IPS-NIHi11 (cell line): Measurements from ENCODE around the gene CRIP2.
A peak's percentile ranks its signal among the peaks of the same experiment; 100 is the strongest.

ENCODE experiments used
- DNase-seq: peaks from one replicate; pipeline ENCODE4 v3.0.0; 2012; ENCODE audit warnings: mixed read lengths, low spot score

The CRIP2 gene

DNA sequence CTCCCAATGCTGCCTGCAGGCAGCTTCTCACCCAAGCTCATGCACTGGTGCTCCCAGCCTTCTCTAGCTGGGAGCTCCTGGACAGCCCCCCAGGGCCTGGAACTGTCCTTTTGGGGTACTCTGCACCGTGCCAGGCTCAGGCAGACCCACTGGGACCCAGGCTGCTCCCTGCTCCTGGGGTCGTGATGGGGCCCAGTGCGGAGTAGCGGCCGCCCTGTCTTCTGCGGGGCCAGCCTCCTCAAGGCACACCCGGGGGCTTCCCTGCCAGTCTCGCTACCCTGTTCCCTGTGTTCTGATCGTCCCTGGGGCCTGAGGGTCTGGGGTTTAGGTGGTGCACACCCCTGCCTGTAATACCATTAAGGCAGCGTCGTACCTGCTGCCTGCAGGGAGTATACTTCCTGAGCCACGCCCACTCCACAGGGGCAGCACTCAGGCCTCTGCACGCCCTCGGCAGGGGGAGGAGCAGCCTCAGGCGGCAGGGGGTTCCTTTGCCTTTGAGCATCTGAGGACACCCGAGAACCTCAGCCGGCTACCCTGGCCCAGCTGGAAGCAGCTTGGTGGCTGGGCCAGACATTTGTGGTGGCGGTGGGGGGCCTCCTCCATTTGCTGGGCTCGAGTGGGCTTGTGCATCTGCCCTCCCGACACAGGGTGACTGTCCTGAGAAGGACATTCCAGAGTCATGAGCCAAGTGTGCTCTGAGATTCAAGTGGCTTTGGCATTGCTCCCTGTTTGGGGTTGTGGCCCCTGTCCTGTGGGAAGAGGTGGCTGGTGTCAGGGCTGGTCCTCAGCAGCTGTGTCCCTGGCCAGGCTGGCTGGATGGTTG lies 9.2 kb upstream of the CRIP2 start:
- DNase-seq, result peak; percentile 75

DNA sequence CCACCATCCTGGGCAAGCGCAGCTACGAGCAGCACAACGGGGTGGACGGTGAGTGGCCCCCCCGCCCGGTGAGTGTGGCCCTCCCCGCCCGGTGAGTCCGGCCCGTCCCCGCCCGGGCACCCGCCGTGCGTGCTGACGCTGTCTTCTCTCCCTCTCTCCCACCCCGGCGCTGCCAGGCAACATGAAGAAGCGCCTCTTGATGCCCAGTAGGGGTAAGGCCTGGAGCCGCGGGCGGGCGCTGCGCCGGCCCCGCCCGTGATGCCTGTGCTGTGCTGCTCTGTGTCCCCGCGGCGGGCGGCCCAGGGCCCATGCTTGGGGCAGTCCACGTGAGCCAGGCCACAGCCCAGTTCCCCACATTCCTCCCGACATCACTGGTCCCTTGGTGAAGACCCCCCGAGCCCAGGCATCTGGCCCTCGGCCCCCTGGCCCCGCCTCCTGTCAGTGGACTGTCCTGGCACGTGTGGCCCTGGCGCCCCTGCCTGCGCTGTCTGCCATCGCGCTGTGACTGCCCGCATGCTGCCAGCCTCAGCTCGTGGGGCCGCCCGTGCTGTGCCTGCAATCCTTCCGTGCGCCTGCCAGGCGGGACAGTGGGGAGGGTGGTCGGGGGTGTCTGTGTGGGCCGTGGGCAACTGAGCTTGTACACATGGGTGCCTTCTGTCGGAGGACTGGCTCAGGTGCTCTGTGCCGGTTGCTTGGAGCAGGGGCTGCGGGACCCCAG lies 7.9 kb upstream of the CRIP2 start:
- no peak for DNase-seq

DNA sequence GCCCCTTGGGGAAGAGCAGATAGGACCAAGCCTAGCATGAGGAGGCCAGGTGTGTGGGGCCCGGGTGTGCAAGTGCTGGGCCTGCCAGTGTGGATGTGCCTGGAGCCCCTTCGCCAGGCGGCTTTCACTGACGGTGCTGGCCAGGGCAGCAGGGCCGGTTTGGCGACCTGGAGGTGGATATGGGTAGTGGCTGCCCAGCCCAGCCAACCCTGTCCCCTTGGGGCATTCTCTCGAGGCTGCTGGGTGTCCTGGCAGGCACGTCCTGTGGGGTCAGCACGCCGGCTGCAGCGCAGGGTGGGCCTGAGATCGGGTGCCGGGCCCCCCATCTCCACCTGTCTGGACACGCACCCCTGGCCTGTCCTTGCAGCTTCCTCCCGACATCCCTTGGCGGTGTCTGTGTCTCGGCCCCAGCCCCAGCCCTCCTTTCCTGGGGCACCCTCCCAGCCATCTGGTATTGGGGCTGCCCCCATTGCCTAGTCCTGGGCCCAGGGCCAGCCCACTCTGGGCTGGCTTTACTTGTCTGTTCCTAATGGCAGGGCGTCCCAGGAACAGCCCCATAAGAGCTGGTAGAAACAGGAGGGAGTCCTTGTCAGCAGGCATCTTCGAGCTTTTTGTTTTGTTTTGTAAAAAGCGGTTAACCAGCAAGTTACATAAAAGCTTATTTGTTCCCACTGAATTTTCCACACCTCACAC lies 7.2 kb upstream of the CRIP2 start:
- no peak for DNase-seq

DNA sequence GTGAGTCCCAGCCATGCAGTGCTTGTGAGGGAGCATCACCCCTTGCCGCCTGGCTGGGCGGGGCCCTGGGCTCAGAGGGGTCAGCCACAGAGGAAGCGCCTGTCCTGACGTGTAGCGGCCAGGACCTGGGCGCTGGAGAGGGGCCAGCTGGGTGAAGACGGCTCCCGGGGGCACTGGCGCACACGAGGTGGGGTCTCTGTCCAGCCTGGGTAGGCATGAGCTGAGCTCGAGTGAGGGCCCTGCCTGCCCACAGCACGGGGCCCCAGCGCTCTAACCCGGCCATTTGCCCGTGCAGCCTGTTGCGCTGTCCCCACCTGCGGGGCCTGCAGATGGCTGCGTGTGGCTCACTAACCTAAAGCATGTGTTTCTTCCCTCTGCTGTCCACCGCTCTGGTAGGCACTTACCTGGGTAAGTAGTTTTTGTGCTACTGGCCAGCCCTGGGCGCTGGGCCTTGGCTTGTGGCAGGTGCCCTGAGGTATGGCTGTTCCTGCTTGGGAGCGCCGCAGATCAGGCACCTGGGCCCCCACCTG lies 6.6 kb upstream of the CRIP2 start:
- DNase-seq, result no peak

DNA sequence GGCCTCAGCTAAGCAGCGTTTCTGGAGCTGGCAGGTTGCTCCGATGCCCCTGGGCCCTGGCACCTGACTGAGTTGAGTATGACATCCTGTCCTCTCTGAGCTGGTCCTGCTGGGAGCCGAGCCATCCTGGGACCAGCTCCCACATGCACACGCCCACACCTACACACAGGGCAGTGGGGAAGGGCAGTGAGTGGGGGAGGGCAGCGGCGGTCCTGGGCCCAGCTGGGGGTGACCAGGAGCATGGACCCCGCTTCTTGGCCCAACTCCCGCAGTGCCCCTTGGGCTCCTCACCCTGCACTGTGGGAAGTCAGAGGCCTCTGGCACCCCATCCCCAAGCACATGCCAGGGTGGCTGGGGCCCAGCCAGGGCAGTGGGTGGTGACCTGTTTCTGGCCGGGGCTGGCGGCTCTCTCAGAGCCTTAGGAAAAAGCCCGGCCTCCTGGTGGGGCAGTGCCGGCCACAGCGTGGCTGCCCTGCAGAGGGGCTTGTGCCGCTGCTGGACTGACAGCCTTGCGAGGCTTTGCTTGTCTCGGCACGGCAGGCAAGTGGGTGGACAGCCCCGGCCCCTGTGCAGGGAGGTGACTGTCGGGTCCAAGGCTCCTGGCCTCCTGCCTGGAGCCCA lies 5.9 kb upstream of the CRIP2 start:
- DNase-seq, result no peak

DNA sequence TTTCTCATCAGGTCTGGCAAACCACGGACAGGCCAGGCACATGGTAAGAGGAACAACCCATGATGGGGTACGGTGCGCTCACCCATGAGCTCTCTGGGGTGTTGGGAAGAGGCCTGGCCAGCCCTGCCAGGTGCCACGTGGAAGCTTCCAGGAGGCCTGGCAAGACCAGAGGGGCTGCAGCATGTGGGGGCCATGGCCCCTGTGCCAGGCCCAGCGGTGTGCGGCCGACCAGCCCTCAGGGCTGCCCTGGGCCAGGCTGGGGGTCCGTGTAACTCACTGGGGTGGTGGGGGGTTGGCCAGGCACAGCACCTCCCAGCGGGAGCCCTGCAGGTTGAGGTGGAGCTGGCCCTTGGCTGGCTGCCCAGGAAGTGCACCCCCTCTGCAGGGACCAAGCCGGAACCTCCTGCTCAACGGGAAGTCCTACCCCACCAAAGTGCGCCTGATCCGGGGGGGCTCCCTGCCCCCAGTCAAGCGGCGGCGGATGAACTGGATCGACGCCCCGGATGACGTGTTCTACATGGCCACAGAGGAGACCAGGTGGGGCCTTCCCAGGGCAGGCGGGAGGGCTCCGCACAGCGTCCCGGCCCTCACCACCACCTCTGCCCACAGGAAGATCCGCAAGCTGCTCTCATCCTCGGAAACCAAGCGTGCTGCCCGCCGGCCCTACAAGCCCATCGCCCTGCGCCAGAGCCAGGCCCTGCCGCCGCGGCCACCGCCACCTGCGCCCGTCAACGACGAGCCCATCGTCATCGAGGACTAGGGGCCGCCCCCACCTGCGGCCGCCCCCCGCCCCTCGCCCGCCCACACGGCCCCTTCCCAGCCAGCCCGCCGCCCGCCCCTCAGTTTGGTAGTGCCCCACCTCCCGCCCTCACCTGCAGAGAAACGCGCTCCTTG lies 4.9 kb upstream of the CRIP2 start:
- no peak for DNase-seq

DNA sequence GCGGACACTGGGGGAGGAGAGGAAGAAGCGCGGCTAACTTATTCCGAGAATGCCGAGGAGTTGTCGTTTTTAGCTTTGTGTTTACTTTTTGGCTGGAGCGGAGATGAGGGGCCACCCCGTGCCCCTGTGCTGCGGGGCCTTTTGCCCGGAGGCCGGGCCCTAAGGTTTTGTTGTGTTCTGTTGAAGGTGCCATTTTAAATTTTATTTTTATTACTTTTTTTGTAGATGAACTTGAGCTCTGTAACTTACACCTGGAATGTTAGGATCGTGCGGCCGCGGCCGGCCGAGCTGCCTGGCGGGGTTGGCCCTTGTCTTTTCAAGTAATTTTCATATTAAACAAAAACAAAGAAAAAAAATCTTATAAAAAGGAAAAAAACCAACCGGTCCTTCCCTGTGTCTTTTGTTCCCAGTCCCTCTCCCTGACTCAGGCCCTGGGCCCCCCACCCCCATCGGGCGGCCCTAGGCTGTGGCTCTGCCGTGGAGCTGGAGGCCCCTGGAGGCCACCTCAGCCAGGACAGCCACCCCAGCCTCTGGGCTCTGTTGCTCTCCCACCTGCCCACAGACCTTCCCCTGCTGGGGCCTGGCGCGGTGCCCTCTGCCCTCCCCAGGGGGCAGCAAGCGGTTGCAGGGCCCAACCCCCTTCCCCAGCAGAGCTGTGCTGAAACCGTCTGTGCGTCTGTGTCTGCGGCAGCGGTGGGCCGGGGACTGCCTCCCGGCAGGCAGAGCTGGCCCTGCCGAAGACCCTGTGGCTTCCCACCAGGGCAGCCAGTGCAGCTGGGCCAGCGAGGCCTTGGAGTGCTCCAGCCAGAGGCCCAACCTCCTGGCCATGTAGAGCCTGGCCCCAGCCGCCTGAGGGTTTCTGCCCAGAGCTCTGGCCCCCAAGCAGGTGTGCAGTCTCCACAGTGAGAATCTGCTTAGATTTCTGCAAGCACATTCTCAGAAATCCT lies 4.0 kb upstream of the CRIP2 start:
- DNase-seq, result no peak

DNA sequence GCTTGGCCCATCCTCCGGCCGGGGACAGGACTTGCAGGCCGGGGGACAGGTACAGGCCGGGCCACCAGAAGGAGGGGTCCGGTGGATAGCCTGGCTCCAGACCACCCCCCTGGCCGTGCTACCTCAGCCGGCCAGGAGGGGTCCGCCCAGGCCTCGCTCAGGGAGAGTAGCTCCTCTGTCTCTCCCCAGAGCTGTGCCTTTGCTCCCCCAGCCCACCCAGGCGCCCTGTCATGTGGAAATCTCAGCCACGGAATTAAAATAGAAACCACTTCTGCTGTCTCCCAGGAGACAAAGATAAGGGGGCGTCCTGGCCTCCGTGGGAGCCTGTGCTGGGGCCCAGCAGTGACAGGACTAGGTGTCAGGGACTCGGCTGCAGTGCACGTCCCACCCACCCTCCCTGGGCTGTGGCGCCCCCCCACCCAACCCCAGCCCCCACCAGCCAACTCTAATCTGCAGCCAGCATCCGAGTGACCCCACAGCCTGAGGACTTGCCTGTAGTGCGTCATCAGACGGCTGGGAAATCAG lies 3.3 kb upstream of the CRIP2 start:
- peak; percentile 77 for DNase-seq

DNA sequence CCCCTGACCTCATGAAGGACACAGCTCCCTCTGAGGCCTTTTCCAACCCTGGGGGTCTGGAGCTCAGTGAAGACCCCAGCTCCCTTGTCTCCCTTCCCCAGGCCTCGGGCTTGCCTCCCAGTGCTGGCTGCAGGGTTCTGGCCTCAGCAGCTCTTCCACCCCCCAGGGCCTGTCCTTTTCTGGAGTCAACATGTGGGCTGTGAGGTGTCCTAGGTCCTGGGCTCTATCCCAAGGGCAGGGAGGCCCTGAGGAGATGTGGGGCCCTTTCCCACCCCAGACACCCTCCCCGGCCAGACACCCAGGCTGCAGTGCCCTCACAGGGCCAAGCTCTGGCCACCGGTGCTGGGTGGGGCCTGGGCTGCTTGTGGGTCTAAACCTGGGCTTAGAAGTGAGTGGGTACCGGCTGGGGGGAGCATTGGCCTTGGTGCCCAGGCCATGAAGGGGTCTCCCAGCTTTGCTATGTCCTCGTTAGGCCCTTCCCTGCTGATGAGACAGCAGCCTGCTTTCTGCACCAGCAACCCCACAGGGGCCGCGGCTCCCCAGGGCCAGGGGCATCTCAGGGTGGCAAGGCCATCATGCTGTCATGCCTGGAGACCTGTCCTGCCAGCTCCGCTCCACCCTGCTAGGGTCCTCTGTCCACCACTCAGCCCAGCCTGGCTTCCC lies 2.7 kb upstream of the CRIP2 start:
- DNase-seq, result no peak

DNA sequence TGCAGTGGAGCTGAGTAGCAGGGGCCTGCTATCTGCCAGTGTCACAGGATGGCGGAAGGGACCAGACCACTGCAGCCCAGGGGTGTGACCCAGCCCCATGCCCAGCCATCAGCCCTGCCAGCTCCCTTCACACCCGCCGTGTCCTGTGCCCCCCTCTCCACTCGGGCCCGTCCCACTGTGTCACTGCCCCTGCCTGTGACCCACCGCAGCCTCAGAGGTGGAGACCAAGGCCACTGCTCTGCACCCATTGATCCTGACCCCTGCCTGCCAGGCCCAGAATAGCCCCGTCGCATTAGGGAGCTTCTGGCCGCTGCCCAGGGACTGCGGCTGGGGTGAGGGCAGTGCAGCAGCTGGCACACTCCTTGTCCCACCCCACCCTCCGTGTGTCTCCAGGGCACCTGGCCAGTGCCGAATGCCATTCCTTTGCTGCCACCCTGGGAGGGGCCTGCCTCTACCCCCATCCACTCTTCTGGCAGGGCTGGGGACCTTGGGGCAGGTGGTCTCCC lies 2.1 kb upstream of the CRIP2 start:
- DNase-seq, result no peak

DNA sequence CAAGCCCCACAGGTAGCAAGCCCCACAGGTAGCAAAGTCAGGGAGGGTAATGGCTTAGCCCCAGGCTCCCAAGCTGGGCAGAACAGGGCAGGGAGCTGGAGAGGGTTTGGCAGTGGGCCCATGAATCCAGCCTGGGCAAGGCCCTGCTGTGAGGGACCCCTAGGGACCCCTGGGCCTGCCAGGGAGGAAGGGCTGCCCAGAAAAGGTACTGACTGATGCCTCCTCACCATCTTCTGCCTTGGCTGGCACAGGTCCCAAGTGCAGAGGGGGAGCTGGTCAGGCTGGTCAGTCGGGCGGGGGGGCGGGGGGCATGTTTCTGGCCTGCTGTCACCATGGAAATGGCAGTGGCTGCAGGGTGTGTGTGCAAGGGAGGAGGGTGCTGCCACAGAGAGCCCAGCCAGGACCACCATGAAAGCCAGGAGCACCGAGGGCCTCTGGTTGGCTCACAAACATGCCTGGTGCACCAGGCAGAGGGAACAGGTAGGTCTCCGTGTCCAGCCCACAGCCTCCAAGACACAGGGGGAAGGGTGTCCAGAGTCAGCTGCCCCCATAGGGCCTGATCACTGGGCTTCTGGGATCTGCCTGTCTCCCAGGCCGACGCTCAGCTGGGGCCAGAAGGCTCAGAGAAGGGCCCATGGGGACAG lies 1.5 kb upstream of the CRIP2 start:
- no peak for DNase-seq

DNA sequence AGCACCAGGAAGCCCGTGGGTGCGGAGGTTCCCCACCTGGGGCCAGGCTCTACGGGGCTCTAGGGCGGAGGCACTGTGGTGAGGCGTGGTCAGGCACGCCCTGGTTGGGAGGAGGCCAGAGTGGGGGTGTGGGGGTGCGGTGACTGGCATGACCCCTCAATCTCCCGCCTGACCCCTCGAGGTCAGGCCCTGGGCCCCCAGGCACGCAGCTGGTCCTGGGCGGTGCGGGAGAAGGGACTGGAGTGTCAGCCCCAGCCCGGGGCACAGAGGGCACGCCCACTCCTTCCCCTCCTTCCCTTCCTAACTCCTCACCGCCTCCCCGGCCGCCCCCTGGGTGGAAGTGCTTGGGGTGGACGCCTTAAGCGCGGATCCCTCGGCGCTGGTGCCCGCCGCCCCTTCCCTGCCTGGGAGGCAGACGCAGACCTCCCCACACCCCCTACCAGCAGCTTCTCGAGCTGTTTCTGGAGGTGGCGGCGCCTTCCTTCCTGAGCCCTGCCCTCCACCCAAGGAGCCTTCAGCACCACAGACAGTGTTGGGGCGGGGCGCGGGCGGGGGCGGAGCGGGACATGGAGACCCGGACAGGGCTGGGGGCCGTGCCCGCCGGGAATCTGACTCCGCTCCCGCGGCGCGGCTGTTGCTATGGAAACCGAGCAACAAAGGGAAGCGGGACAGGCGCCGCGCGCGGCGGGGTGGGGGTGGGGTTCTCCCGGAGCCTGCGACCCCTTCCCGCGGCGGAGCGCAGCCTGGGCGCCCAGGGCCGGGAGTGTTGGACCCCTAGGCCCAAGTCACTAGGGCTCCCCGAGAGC lies 741 bp upstream of the CRIP2 start:
- DNase-seq, result peak; percentile 95

DNA sequence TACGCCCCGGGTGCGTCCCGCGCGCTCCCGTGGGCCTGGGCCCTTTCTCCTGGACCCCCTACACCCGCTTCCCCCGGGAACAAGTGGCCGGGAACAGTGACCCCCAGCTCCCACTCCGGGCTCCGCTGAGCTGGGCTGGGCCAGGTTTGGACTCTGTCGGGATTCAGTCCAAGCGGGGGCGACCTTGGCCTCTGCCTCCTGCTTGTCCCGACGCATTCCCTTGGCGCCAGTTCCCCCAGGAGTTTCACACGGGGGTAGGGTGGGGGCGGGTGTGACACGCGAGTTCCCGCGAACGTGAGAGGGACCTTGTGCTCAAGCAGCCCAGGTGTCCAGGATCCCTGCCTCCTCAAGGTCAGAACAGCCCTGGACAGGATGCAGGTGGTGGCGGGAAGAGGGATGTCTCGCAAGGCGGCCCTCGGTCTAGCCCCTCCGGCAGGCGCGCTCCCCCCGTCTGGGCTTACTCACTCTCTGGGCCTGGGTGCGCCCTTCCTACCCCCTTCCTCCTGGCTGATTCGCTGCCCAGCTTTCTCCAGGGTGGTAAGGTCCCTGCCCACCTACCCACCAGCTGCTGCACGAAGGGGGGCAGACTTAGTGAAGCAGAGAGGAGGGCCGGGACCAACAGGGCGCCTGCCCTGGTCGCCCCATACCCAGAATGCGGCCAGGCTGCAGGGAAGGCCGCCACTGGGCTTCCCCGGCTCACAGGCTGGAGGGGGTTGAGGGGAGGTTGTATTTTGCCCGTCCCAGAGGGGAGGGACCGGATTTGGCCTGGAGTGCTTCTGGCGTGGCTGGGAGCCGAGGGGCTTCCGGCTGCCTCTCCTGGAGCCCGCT lies 862 bp downstream of the CRIP2 start:
- DNase-seq, result no peak

DNA sequence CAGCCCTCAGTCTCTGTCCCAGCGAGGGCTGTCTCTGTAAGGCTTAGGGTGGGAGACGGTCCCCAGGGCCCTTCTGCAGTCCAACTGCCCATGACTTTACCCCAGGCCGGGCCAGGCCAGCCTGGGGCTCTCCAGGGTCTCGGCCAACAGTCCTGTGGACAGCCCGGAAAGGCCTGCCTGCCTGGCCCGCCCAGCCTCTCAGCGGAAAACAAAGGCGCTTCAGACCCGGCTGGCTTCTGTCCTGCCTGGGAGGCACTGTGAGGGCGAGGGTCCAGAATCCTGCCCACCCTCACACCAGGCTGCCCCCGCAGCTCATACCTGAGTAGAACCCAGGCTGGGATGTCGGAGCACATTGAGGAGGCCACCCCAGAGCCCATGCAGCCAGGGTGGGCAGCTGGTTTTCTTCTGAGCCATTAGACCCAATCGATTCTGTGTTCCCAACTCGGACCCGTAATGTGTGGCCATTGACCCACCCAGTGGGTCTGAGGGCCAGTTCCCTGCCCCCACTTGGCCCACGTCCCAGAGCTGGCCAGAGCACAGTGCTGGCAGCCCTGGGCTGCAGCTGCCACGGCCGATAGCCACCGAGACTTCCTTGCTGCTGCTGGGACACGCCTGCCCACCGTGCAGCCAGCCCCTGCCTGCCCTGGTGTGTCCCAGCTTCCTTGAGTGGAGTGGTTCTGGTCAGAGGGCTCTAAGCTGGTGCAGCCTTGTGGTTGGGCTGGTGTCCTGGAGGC lies 1.6 kb downstream of the CRIP2 start:
- no peak for DNase-seq

DNA sequence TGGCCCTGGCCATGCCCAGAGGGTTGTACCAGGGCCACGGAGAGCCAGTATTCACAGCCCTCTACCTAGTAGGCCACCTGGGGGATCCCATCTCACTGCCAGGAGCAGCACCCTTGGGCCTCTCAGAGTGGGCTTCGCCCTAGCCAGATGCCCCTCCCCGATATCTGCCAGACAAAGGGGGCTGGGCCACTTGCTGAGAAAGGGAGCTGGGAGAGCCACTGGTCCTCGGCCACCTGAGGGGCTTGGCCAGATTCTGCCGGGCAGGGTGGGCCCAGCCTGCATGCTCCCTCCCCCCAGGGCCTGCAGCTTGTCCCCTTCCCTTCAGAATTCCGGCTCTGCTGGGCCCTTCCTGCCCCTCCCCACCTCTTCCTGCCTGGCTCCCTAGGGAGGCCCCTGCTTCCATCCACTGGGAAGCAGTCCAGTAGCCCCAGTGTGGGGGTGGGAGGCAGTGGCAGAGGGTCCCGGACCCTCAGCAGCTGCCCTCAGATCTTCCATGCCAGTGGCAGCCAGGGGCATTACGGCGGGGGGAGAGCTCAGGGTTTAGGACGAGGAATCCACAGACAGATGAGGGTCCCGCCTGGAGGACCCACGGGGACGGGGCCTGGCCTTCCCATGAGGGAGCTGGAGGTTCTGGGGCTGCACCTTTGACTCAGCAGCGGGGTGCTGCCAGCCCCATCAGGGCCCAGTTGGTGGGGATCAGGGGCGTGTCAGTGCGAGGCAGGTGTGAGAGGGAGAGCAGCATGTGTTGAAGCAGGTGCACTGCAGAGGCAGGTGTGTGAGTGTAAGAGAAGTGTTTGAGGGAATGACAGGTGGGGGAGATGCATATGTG lies 2.4 kb downstream of the CRIP2 start:
- DNase-seq, result no peak
